IMR-90 (cell line): Measurements from ENCODE around the gene NFIX. TPM values are rescaled to one million over a fixed set of nuclear protein-coding genes. Genes with fewer than 3 reads are reported as not detected.
A peak's percentile ranks its signal among the peaks of the same experiment; 100 is the strongest.

ENCODE experiments used
- ATAC-seq: fragments of 200-7000 bp; cut with Tn5 transposase; 2 replicates; pipeline ENCODE4 v1.9.1; 2020; ENCODE audit warnings: low read depth, mild to moderate bottlenecking, moderate library complexity
- BruUV-seq: library from RNA; stranded (reverse); fragments of 400-500 nt; replicated peaks from 2 replicates; lab custom pipeline; 2021; lab: Mats Ljungman, UMichigan
- CTCF ChIA-PET: fragments of 300-600 bp; formaldehyde crosslinking; extraction: SDS; loops from one replicate; lab custom pipeline; 2021; ENCODE audit warnings: antibody characterized with exemption; lab: Yijun Ruan, JAX
- POLR2A ChIA-PET: fragments of 300-600 bp; sonication (Branson Sonifier 250); formaldehyde crosslinking; loops from one replicate; lab custom pipeline; 2022; ENCODE audit warnings: antibody characterized with exemption; ENCODE audit not compliant: unreplicated experiment; lab: Charles Lee
- DNase-seq: peaks from one replicate; pipeline ENCODE4 v3.0.0; 2013
- H2AFZ ChIP-seq: replicated peaks from 2 replicates; pipeline ENCODE3; 2013; ENCODE audit warnings: low read length, mild to moderate bottlenecking; ENCODE audit not compliant: poor library complexity
- H2AK5ac ChIP-seq: 2 replicates; pipeline ENCODE4 v1.6.1; 2013; ENCODE audit warnings: low read depth, low read length, inconsistent platforms
- H2AK9ac ChIP-seq: replicated peaks from 2 replicates; pipeline ENCODE3; 2013; ENCODE audit warnings: mild to moderate bottlenecking, low read depth, low read length, moderate library complexity; ENCODE audit not compliant: poor library complexity
- H2BK120ac ChIP-seq: 2 replicates; pipeline ENCODE4 v1.6.1; 2013; ENCODE audit warnings: low read depth, low read length, inconsistent platforms
- H2BK15ac ChIP-seq: 3 replicates; pipeline ENCODE4 v1.6.1; 2013; ENCODE audit warnings: low read depth, low read length, inconsistent platforms
- H2BK20ac ChIP-seq: 2 replicates; pipeline ENCODE4 v1.6.1; 2013; ENCODE audit warnings: low read depth, mild to moderate bottlenecking, inconsistent platforms, low read length, moderate library complexity
- H2BK5ac ChIP-seq: 2 replicates; pipeline ENCODE4 v1.6.1; 2013; ENCODE audit warnings: mild to moderate bottlenecking, low read depth, low read length, inconsistent platforms; ENCODE audit not compliant: poor library complexity, severe bottlenecking
- H3K14ac ChIP-seq: replicated peaks from 2 replicates; pipeline ENCODE4 v1.6.1; 2013; ENCODE audit warnings: low read depth, low read length, inconsistent platforms
- H3K18ac ChIP-seq: 2 replicates; pipeline ENCODE4 v1.6.1; 2013; ENCODE audit warnings: low read depth, low read length, control low read depth
- H3K23ac ChIP-seq: 2 replicates; pipeline ENCODE4 v1.6.1; 2013; ENCODE audit warnings: low read depth, low read length, inconsistent platforms
- H3K27ac ChIP-seq: 2 replicates; pipeline ENCODE4 v1.5.1; 2013; ENCODE audit warnings: mild to moderate bottlenecking, control low read depth, low read length; ENCODE audit not compliant: insufficient read depth
- H3K27me3 ChIP-seq: 2 replicates; pipeline ENCODE4 v1.6.1; 2013; ENCODE audit warnings: low read length; ENCODE audit not compliant: control insufficient read depth, insufficient read depth
- H3K36me3 ChIP-seq: 2 replicates; pipeline ENCODE4 v1.6.1; 2013; ENCODE audit warnings: low read length, mixed read lengths; ENCODE audit not compliant: control insufficient read depth, insufficient read depth
- H3K4ac ChIP-seq: 2 replicates; pipeline ENCODE4 v1.6.1; 2013; ENCODE audit warnings: low read depth, low read length, inconsistent platforms
- H3K4me1 ChIP-seq: 2 replicates; pipeline ENCODE4 v1.6.1; 2013; ENCODE audit warnings: low read length, mixed read lengths; ENCODE audit not compliant: control insufficient read depth, insufficient read depth
- H3K4me2 ChIP-seq: 2 replicates; pipeline ENCODE4 v1.6.1; 2013; ENCODE audit warnings: low read depth, mild to moderate bottlenecking, control low read depth, low read length, moderate library complexity
- H3K4me3 ChIP-seq: 2 replicates; pipeline ENCODE4 v1.5.1; 2013; ENCODE audit warnings: low read depth, mild to moderate bottlenecking, control low read depth, low read length, moderate library complexity; ENCODE audit not compliant: insufficient read depth
- H3K56ac ChIP-seq: 2 replicates; pipeline ENCODE4 v1.6.1; 2013; ENCODE audit warnings: low read length, inconsistent platforms; ENCODE audit not compliant: insufficient read depth; ENCODE audit errors: extremely low read depth
- H3K79me1 ChIP-seq, 2 experiments: 2 replicates each; pipeline ENCODE4 v1.6.1; 2013; ENCODE audit warnings: low read length in 2 of 2, inconsistent platforms in 1 of 2, low read depth in 1 of 2
- H3K9ac ChIP-seq: 2 replicates; pipeline ENCODE4 v1.6.1; 2013; ENCODE audit warnings: low read depth, low read length, control low read depth
- H3K9me1 ChIP-seq: 2 replicates; pipeline ENCODE4 v1.6.1; 2013; ENCODE audit warnings: low read length, inconsistent platforms; ENCODE audit not compliant: insufficient read depth
- H3K9me3 ChIP-seq: 2 replicates; pipeline ENCODE4 v1.6.1; 2013; ENCODE audit warnings: low read length; ENCODE audit not compliant: control insufficient read depth, insufficient read depth
- H4K20me1 ChIP-seq: 2 replicates; pipeline ENCODE4 v1.6.1; 2013; ENCODE audit warnings: low read length, inconsistent platforms; ENCODE audit not compliant: insufficient read depth
- H4K5ac ChIP-seq: 2 replicates; pipeline ENCODE4 v1.6.1; 2013; ENCODE audit warnings: mild to moderate bottlenecking, low read depth, low read length, control low read depth
- H4K8ac ChIP-seq, 2 experiments: 2 replicates each; pipeline ENCODE4 v1.6.1; 2013; ENCODE audit warnings: low read depth in 2 of 2, low read length in 2 of 2, control low read depth in 1 of 2, inconsistent platforms in 1 of 2
- H4K91ac ChIP-seq: 2 replicates; pipeline ENCODE4 v1.6.1; 2013; ENCODE audit warnings: low read depth, low read length, inconsistent platforms; ENCODE audit not compliant: insufficient read depth
- BHLHE40 ChIP-seq: fragments of 150-350 bp; IDR thresholded peaks from 2 replicates; pipeline ENCODE4 v1.6.1; 2016; ENCODE audit warnings: mild to moderate bottlenecking, low read depth, low read length
- CHD1 ChIP-seq: IDR thresholded peaks from 2 replicates; pipeline ENCODE4 v1.6.1; 2012; ENCODE audit warnings: low read depth, low read length, improper control_type of control experiment
- MAFK ChIP-seq: IDR thresholded peaks from 2 replicates; pipeline ENCODE4 v1.6.1; 2012; ENCODE audit warnings: low read depth, low read length, improper control_type of control experiment
- MXI1 ChIP-seq: IDR thresholded peaks from 2 replicates; pipeline ENCODE4 v1.6.1; 2012; ENCODE audit warnings: low read depth, mild to moderate bottlenecking, low read length, moderate library complexity, borderline replicate concordance
- POLR2A ChIP-seq: IDR thresholded peaks from 2 replicates; pipeline ENCODE4 v1.6.1; 2012; ENCODE audit warnings: mild to moderate bottlenecking, low read depth, low read length
- RAD21 ChIP-seq: IDR thresholded peaks from 2 replicates; pipeline ENCODE4 v1.6.1; 2012; ENCODE audit warnings: low read length, improper control_type of control experiment
- RCOR1 ChIP-seq: IDR thresholded peaks from 2 replicates; pipeline ENCODE4 v1.6.1; 2012; ENCODE audit warnings: mild to moderate bottlenecking, low read length, improper control_type of control experiment; ENCODE audit not compliant: insufficient replicate concordance
- RFX5 ChIP-seq: IDR thresholded peaks from 2 replicates; pipeline ENCODE4 v1.8.0; 2012; ENCODE audit warnings: low read depth, mild to moderate bottlenecking, low read length, moderate library complexity
- WGBS, 2 experiments: methylation state at CpG; one replicate each; pipeline versions ENCODE4 v1.1.5 to v1.1.7; 2013; ENCODE audit warnings: missing lambda C conversion rate in 2 of 2; ENCODE audit not compliant: insufficient read length in 1 of 2; ENCODE audit errors: extremely low coverage in 2 of 2; 5-methylcytosine and 5-hydroxymethylcytosine counted together
- dilution Hi-C: fragments of 300-500 bp; cut with HindIII; formaldehyde crosslinking; loops from one replicate; pipeline ENCODE4 v1.14.3; 2018; ENCODE audit warnings: low sequenced_read_pairs; ENCODE audit not compliant: unreplicated experiment
- in situ Hi-C: fragments of 300-500 bp; cut with MboI; formaldehyde crosslinking; loops from 3 replicates; pipeline ENCODE4 v1.14.3; 2019; ENCODE audit warnings: low sequenced_read_pairs, inconsistent platforms, mixed read lengths
- intact Hi-C: fragments of 100-400 bp; cut with micrococcal nuclease; formaldehyde crosslinking; loops from 2 replicates; pipeline ENCODE4 v1.10.0; 2022
- polyA plus RNA-seq, 3 experiments: library from polyadenylated mRNA; depleted of rRNA; stranded (reverse); fragments of >200 nt; gene quantifications; 2 replicates each; pipeline ENCODE4 v1.2.3, GENCODE V29; 2012; ENCODE audit warnings: low replicate concordance in 1 of 3
- total RNA-seq: library from RNA; depleted of rRNA; stranded (reverse); fragments of >200 nt; gene quantifications from 2 replicates; pipeline ENCODE4 v1.2.3, GENCODE V29; 2012
- TF ChIP-seq, protein P1 (sequence below): fragments of 150-350 bp; IDR thresholded peaks from 2 replicates; pipeline ENCODE4 v1.6.1; 2016; ENCODE audit warnings: low read depth, mild to moderate bottlenecking, low read length, moderate library complexity, borderline replicate concordance
- TF ChIP-seq, protein P2 (sequence below): fragments of 150-350 bp; IDR thresholded peaks from 2 replicates; pipeline ENCODE4 v1.6.1; 2017; ENCODE audit warnings: mild to moderate bottlenecking, antibody characterized with exemption, low read length, low read depth

Gene NFIX
- total and polyA plus RNA-seq, 2 of the 4 experiments (the other 2 are of a cell fraction): 10.2 to 47.7 TPM

DNA sequence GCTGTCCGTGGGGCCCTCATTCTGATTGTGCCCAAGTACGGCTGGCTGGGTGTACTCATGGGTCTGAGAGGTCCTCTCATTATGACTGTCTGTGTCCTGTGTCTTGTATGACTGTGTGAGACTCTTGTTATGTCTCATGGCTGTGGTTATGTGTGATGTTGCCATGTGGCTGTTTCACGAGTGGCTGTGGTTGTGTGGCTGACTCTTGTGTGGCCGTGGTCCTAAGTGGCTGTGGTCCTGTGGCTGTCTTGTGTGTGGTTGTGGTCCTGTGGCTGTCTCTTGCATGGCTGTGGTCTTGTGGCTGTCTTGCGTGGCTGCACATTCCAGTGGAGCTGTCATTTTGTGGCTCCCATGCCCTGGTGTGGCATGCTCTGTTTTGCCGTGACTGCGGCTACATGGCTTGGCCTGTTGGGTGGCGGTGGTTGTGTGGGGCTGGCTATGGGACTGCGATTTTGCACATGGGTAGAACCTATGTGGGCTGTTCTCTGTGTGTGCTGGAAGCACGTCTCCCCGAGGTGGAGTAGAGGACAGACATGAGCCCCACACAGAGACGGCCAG is 104.8 kb downstream of the NFIX start:
- CTCF ChIA-PET: no interaction called here
- H3K79me1 ChIP-seq: peaks cover 0 to 17% of the 10 kb centered on the region in 2 experiments; a peak in 1 of 4 replicates
- POLR2A ChIA-PET: no interaction called here

More for the DNA sequence above, 104.8 kb downstream of the NFIX start:
- no peak overlapping the region for H3K56ac ChIP-seq
- H2AK9ac ChIP-seq: peak overlapping the region; percentile 58
- H2BK20ac ChIP-seq: no peak overlapping the region
- no peak overlapping the region for H2BK5ac ChIP-seq
- H2BK15ac ChIP-seq: no peak overlapping the region
- intact Hi-C loops: no loop called here
- no peak overlapping the region for H3K4me3 ChIP-seq
- no peaks in the 10 kb centered on the region for H3K9me3 ChIP-seq
- 0 out of 2 replicates have a peak, but pooled peaks cover 4% of the 10 kb centered on the region for H3K9me1 ChIP-seq
- H3K27me3 ChIP-seq: no peaks in the 10 kb centered on the region
- dilution Hi-C loops: no loop called here
- in situ Hi-C loops: no loop called here
- H3K14ac ChIP-seq: no peak overlapping the region
- peaks cover 10% of the 10 kb centered on the region; the same call in 1 of the 2 replicates for H3K36me3 ChIP-seq
- H4K5ac ChIP-seq: no peak overlapping the region
- no peak overlapping the region for H2BK120ac ChIP-seq
- H3K4me1 ChIP-seq: peaks cover 12% of the 10 kb centered on the region
- no peak overlapping the region for H3K18ac ChIP-seq
- no TSS peak for BruUV-seq
- H3K27ac ChIP-seq: no peak overlapping the region
- ATAC-seq (no peak), DNase-seq (no peak)
- no peak overlapping the region for H3K4me2 ChIP-seq
- no peak overlapping the region for H4K91ac ChIP-seq
- H4K8ac ChIP-seq: no peak overlapping the region
- no peak overlapping the region for H3K23ac ChIP-seq
- WGBS, 2 experiments: 94% methylated on average over 3 of the region's 12 CpGs; no CpG with 5 or more reads in 1 of the 2 experiments
- no peak for TF ChIP-seq MXI1
- TF ChIP-seq, protein P1, sequence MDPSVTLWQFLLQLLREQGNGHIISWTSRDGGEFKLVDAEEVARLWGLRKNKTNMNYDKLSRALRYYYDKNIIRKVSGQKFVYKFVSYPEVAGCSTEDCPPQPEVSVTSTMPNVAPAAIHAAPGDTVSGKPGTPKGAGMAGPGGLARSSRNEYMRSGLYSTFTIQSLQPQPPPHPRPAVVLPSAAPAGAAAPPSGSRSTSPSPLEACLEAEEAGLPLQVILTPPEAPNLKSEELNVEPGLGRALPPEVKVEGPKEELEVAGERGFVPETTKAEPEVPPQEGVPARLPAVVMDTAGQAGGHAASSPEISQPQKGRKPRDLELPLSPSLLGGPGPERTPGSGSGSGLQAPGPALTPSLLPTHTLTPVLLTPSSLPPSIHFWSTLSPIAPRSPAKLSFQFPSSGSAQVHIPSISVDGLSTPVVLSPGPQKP: no peak
- no peak for TF ChIP-seq MAFK
- TF ChIP-seq RFX5: no peak
- TF ChIP-seq BHLHE40: no peak
- no peak for TF ChIP-seq POLR2A
- no peak for TF ChIP-seq CHD1
- no peak for TF ChIP-seq RCOR1
- TF ChIP-seq RAD21: no peak
- TF ChIP-seq, protein P2, sequence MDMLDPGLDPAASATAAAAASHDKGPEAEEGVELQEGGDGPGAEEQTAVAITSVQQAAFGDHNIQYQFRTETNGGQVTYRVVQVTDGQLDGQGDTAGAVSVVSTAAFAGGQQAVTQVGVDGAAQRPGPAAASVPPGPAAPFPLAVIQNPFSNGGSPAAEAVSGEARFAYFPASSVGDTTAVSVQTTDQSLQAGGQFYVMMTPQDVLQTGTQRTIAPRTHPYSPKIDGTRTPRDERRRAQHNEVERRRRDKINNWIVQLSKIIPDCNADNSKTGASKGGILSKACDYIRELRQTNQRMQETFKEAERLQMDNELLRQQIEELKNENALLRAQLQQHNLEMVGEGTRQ: no peak
- H3K9ac ChIP-seq: no peak overlapping the region
- no peak overlapping the region for H3K4ac ChIP-seq
- peak overlapping the region; percentile 1 for H2AFZ ChIP-seq
- H4K20me1 ChIP-seq: no peaks in the 10 kb centered on the region; the same call in 1 of the 2 replicates
- no peak overlapping the region for H2AK5ac ChIP-seq
